ENCODE results near the gene CD99L2.
A peak's percentile ranks its signal among the peaks of the same experiment; 100 is the strongest.

Gene CD99L2, protein sequence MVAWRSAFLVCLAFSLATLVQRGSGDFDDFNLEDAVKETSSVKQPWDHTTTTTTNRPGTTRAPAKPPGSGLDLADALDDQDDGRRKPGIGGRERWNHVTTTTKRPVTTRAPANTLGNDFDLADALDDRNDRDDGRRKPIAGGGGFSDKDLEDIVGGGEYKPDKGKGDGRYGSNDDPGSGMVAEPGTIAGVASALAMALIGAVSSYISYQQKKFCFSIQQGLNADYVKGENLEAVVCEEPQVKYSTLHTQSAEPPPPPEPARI

DNA sequence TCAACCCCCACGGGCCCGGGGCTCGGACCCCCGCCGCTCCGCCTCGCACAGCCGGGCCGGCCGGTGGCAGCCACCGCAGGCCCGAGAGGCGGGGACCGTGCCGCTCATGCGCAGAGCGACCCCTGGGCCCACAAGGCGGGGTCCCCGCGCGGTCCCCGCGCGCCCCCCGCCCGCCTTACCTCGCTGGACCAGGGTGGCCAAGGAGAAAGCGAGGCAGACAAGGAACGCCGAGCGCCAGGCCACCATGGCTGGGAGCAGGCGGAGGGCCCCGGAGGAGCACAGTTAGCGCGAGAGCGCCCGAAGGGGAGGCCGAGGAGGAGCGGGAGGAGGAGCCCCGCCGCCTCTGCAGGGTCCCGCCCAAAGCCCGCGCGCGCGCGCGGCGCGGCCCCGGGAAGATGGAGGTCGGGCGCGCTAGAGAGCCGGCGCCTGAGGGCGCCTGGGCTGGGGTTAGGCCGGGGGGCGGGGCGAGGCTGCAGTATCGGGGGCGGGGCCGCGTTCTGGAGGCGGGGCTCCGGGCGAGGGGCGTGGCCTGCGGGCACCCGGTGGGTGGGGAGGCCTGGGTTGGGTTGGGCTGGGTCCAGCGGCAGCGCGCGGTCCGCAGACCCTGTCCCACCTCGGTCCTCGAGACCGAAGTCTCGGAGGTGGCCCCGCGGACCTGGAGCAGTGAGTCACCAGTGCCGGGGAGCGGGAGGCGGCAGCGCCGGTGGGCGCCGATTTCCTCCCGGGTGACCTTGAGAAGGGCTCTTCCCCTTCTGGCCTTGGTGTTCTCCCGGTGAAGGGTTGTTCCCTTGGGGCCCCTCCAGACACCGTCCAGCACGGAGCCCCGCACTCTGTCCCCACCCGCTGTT, at the start of gene CD99L2:
TSS of gene CD99L2 (minus strand) at position 326 of the 848 bp plus-strand sequence. CDS start at position 246, 80 bp downstream.
- H4K20me1 ChIP-seq (ENCODE audit: insufficient read depth, low read length): no peaks in the 10 kb centered on the region
- H3K36me3 ChIP-seq (ENCODE audit: insufficient read depth, low read length): no peaks in the 10 kb centered on the region
- H3K4me1 ChIP-seq (ENCODE audit: insufficient read depth, low read length, severe bottlenecking): peaks cover 10% of the 10 kb centered on the region
- H3F3A ChIP-seq (ENCODE audit: insufficient read depth, low read length): no peaks in the 10 kb centered on the region
- peak within 1 kb of the TSS; percentile 74 for H3K4me3 ChIP-seq (ENCODE audit: low read depth, low read length, poor library complexity, severe bottlenecking)
- no peaks in the 10 kb centered on the region for H3K79me2 ChIP-seq (ENCODE audit: insufficient read depth, low read length)
- no peaks in the 10 kb centered on the region for H3K9me2 ChIP-seq (ENCODE audit: low read depth, low read length)
- no peaks in the 10 kb centered on the region for H3K9me3 ChIP-seq (ENCODE audit: low read length)
- H3K4me2 ChIP-seq (ENCODE audit: low read length): peak within 1 kb of the TSS; percentile 95
- H2AFZ ChIP-seq (ENCODE audit: low read length): no peak within 1 kb of the TSS
- no peak for TF ChIP-seq EZH2 (IDR thresholded peaks at IDR 0.05; ENCODE audit: borderline replicate concordance, low read length)
- TF ChIP-seq, protein P1, sequence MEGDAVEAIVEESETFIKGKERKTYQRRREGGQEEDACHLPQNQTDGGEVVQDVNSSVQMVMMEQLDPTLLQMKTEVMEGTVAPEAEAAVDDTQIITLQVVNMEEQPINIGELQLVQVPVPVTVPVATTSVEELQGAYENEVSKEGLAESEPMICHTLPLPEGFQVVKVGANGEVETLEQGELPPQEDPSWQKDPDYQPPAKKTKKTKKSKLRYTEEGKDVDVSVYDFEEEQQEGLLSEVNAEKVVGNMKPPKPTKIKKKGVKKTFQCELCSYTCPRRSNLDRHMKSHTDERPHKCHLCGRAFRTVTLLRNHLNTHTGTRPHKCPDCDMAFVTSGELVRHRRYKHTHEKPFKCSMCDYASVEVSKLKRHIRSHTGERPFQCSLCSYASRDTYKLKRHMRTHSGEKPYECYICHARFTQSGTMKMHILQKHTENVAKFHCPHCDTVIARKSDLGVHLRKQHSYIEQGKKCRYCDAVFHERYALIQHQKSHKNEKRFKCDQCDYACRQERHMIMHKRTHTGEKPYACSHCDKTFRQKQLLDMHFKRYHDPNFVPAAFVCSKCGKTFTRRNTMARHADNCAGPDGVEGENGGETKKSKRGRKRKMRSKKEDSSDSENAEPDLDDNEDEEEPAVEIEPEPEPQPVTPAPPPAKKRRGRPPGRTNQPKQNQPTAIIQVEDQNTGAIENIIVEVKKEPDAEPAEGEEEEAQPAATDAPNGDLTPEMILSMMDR (IDR thresholded peaks at IDR 0.05; ENCODE audit: low read length): no peak
- H3K9ac ChIP-seq (ENCODE audit: low read length): peak within 1 kb of the TSS; percentile 78
- H3K27me3 ChIP-seq (ENCODE audit: insufficient read depth, low read length): no peaks in the 10 kb centered on the region
- no peak within 1 kb of the TSS for H3K27ac ChIP-seq (ENCODE audit: low read depth, low read length, poor library complexity, severe bottlenecking)

DNA sequence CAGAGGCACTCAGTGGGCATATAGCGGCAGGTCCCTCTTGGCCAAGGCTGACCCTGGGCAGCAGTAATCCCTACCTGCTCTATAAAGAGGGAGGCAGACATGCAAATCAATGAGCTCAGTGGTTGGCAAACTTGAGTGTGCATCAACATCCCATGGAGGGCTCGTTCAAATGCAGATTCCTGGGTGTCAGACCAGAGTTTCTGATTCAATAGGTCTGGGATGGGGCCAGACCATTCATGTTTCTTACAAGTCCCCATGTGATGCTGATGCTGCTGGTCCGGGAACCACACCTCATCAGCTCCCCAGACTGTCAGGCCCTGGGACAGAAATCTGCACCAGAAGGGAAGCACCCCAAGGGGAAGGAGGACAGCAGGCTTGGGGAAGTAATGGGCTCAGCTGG, 45.8 kb upstream of the CD99L2 start:
- TF ChIP-seq, protein P1 (IDR thresholded peaks at IDR 0.05; ENCODE audit: low read length): no peak
- no peak for TF ChIP-seq EZH2 (IDR thresholded peaks at IDR 0.05; ENCODE audit: borderline replicate concordance, low read length)

DNA sequence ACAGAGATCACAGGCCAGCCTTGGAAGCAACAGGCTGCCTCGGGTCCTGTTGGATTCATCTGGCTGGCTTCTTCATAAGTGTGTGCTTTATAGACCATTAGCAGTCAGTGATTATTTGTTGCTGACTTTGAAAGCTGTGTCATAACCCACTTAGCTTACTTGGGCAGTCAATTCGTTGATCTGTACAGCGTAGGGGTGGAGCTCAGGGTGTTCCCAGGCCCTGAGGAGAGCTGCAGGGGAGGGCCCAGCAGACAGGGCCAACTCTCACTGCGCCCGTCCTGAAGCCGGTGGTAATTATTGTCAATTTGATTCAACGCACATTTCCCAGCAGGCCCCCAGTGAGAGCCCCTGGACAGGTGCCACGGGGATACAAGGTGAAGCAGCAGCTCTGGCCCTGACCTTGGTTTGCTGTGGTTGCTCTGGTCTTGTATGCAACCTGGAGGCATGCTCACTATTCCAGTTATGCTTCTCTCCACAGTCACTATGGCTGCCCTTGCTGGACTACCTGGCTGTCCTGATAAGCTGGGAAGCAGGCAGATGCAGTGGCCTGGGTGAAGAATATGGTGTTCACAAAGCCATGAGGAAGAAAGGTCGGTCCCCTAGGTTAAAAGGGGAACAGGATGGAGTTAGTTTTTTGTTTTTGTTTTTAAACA, 44.6 kb upstream of the CD99L2 start:
- Histone ChIP-seq H3K4me3 (ENCODE audit: low read depth, low read length, poor library complexity, severe bottlenecking) (no peak overlapping the region), H2AFZ (ENCODE audit: low read length) (no peak overlapping the region), H3K27ac (ENCODE audit: low read depth, low read length, poor library complexity, severe bottlenecking) (no peak overlapping the region), H3K79me2 (ENCODE audit: insufficient read depth, low read length) (no peaks in the 10 kb centered on the region), H3F3A (ENCODE audit: insufficient read depth, low read length) (no peaks in the 10 kb centered on the region), H3K27me3 (ENCODE audit: insufficient read depth, low read length) (no peaks in the 10 kb centered on the region), H3K9me3 (ENCODE audit: low read length) (no peaks in the 10 kb centered on the region), H3K9ac (ENCODE audit: low read length) (no peak overlapping the region), H3K4me1 (ENCODE audit: insufficient read depth, low read length, severe bottlenecking) (no peaks in the 10 kb centered on the region), H3K4me2 (ENCODE audit: low read length) (no peak overlapping the region), H4K20me1 (ENCODE audit: insufficient read depth, low read length) (no peaks in the 10 kb centered on the region), H3K36me3 (ENCODE audit: insufficient read depth, low read length) (no peaks in the 10 kb centered on the region), H3K9me2 (ENCODE audit: low read depth, low read length) (no peaks in the 10 kb centered on the region)
- TF ChIP-seq, protein P1 (IDR thresholded peaks at IDR 0.05; ENCODE audit: low read length): no peak
- no peak for TF ChIP-seq EZH2 (IDR thresholded peaks at IDR 0.05; ENCODE audit: borderline replicate concordance, low read length)

More for the DNA sequence above, 45.8 kb upstream of the CD99L2 start:
- Histone ChIP-seq H3K9me2 (ENCODE audit: low read depth, low read length) (no peaks in the 10 kb centered on the region), H2AFZ (ENCODE audit: low read length) (no peak overlapping the region), H3K9ac (ENCODE audit: low read length) (no peak overlapping the region), H3K79me2 (ENCODE audit: insufficient read depth, low read length) (no peaks in the 10 kb centered on the region), H3K27ac (ENCODE audit: low read depth, low read length, poor library complexity, severe bottlenecking) (no peak overlapping the region), H3K27me3 (ENCODE audit: insufficient read depth, low read length) (no peaks in the 10 kb centered on the region), H3F3A (ENCODE audit: insufficient read depth, low read length) (no peaks in the 10 kb centered on the region), H3K4me3 (ENCODE audit: low read depth, low read length, poor library complexity, severe bottlenecking) (no peak overlapping the region), H3K36me3 (ENCODE audit: insufficient read depth, low read length) (no peaks in the 10 kb centered on the region), H3K9me3 (ENCODE audit: low read length) (no peaks in the 10 kb centered on the region), H3K4me2 (ENCODE audit: low read length) (no peak overlapping the region), H3K4me1 (ENCODE audit: insufficient read depth, low read length, severe bottlenecking) (no peaks in the 10 kb centered on the region), H4K20me1 (ENCODE audit: insufficient read depth, low read length) (no peaks in the 10 kb centered on the region)
